GM19328 (cell line): ENCODE data around the gene ZNF841.
"Not testable (repeated sequence)": the region's sequence is repeated elsewhere in the genome, so short reads cannot be mapped to it uniquely, and the experiment has no call there.

Experiments used
- ATAC-seq: cut with Tn5 transposase; IDR thresholded peaks from one replicate; pipeline ENCODE4 v1.9.1; 2021; ENCODE audit warnings: mild to moderate bottlenecking, moderate library complexity; ENCODE audit not compliant: unreplicated experiment

ZNF841 gene

DNA sequence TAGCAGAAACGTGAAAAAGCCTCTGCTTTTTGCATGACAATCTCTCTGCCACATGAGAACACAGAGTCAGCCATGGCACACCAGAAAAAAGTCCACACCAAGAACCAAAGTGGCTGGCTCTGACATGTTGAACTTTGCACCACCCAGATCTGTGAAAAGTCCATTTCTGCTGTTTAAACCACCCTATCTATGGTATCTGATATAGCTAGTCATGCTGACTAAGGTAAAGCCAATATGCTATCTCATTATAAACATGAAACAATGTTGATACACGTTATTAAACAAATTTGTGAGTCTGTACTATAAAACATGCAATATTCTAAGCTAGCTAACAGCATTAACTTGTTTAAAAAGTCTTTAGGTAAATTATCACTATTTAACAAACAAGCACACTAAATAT lies 25.9 kb downstream of the ZNF841 start:
- no peak for ATAC-seq

DNA sequence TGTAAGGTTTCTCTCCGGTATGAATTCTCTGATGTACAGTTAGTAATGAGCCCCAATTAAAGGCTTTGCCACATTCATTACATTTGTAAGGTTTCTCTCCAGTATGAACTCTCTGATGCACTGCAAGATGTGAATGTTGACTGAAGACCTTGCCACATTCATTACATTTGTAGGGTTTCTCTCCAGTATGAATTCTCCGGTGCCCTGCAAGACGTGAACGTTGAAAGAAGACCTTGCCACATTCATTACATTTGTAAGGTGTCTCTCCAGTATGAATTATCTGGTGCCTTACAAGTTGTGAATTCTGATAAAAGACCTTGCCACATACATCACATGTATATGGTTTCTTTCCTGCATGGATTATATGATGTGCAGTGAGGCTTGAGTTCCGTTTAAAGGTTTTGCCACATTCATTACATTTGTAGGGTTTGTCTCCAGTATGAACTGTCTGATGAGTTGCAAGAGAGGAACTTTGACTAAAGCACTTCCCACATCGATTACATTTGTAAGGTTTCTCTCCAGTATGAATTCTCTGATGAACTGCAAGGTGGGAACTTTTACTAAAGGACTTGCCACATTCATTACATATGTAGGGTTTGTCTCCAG lies 29.2 kb downstream of the ZNF841 start:
- ATAC-seq = no peak

GRCh38 chr19:52065399-52065798 lies 30.2 kb downstream of the ZNF841 start:
- no peak for ATAC-seq

DNA sequence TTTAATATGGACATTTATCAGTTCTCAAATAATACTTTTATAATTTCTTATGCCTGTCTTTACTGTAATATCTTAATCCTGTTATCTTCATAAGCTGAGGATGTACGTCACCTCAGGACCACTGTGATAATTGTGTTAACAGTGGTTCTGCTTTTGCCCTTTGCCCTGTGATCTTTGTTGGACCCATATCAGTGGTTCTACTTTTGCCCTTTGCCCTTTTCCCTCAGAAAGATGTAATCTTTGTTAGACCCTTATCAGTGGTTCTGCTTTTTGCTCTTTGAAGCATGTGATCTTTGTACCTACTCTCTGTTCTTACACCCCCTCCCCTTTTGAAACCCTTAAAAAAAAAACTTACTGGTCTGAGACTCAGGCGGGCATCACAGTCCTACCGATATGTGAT lies 39.1 kb downstream of the ZNF841 start:
- not testable (repeated sequence) for ATAC-seq

GRCh38 chr19:52051736-52052135 lies 43.8 kb downstream of the ZNF841 start:
- not testable (repeated sequence) for ATAC-seq

GRCh38 chr19:52048555-52049501 lies 46.7 kb downstream of the ZNF841 start, which contains the start of gene ZNF432:
ZNF432 (minus strand) TSS chr19:52048838; CDS start chr19:52046868, 1,970 bp downstream.
- ATAC-seq = peak; percentile 65

- ATAC-seq = no peak
Measured at GRCh38 chr19:52039169-52039568, 56.4 kb downstream of the ZNF841 start.

DNA sequence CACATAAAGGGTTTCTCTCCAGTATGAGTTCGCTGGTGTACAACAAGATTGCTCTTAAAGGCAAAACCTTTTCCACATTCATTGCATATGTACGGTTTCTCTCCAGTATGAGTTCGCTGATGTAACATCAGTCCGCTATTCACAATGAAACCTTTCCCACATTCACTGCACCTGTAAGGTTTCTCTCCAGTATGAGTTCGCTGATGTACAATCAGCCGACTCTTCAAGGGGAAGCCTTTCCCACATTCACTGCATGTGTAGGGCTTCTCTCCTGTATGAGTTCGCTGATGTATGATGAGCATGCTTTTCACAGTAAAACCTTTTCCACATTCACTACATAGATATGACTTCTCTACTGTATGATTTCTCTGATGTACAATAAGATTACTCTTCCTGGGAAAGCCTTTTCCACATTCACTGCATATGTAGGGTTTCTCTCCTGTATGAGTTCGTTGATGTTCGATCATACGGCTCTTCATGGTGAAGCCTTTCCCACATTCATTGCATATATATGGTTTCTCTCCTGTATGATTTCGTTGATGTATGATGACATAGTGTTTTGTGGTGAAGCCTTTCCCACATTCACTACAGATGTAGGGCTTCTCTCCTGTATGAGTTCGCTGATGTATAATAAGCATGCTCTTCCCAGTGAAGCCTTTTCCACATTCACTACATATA lies 61.4 kb downstream of the ZNF841 start:
- ATAC-seq = no peak

DNA sequence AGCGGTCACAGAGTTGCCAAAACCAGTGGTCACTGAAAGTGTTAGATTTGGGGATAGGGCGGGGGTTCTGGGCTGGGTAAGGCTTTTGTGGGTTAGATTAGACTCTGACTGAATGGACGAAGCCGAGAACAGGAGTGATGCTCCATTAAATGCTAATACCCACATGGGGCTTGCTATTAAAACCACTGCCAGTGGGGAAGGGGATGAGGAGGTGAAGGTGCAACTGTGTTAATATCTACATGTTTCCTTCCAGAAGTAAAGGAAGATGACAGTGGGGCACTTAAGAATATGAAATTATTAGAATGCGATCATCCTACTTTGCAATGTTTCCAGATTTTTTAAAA lies 66.8 kb downstream of the ZNF841 start:
- ATAC-seq = no peak

DNA sequence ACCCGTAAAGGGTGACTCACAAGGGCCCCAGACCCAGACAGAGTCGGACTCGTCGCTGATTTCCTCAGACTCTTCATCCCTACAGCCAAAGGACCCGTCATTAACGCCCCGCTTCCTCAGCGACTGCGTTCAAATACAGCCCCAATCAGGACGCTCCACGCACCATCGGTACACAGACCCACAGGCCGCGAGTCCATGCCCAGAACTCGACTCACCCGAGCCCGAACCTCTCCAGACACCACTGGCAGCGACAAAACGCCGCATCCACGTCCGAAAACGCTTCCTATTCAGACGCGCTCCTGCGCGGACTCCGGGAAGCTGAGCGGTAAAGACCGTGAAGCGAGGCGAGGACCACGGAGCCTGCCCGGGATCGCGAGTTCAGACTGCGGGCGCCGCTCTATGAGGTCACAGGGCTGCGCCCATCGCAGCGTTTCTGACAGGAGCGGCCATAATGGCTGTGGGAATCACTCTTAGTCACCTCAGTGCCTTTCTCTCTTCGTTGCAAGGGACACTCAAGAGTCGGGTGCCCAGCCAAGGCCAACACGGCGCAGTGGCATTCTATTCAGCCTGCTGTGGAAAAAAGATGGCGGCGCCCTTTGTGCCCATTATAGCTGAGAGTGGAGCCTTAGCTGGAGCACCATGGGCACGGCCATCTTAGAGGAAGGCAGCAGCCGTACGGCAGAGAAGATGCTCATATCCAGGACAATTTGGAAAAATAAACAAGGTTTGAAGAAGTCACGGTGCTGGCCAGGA lies 67.4 kb downstream of the ZNF841 start, which contains the start of gene ZNF614:
Gene ZNF614 (minus strand): TSS at position 353 of the 753 bp plus-strand sequence. CDS start 2,634 bp downstream, outside the sequence.
- peak; percentile 87 for ATAC-seq

DNA sequence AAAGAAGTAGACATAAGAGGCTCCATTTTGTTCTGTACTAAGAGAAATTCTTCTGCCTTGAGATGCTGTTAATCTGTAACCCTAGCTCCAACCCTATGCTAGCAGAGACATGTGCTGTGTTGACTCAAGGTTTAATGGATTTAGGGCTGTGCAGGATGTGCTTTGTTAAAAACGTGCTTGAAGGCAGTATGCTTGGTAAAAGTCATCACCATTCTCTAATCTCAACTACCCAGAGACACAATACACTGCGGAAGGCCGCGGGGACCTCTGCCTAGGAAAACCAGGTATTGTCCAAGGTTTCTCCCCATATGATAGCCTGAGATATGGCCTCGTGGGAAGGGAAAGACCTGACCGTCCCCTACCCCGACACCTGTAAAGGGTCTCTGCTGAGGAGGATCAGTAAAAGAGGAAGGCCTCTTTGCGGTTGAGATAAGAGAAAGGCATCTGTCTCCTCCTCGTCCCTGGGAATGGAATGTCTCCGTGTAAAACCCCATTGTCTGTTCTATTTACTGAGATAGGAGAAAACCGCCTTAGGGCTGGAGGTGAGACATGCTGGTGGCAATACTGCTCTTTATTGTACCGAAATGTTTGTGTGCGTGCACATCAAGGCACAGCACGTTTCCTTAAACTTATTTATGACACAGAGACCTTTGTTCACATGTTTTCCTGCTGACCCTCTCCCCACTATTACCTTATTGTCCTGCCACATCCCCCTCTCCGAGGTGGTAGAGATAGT lies 69.1 kb downstream of the ZNF841 start:
- ATAC-seq = not testable (repeated sequence)

GRCh38 chr19:52024478-52024877 lies 71.1 kb downstream of the ZNF841 start:
- not testable (repeated sequence) for ATAC-seq

DNA sequence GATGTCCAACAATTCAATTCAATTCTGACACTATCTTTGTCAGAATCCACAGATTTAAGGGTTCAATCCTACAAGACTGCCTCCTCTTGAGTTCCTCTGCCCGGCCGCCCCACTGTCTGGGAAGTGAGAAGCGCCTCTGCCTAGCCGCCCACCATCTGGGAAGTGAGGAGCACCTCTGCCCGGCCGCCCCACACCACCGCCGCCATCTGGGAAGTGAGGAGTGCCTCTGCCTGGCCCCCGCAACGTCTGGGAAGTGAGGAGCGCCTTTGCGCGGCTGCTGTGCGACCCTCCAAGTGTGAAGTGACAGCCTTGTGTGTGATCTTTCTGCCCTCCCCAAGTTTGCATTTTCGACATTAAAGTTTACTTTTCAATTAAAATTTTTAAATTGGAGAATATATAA lies 73.4 kb downstream of the ZNF841 start:
- ATAC-seq = no peak

DNA sequence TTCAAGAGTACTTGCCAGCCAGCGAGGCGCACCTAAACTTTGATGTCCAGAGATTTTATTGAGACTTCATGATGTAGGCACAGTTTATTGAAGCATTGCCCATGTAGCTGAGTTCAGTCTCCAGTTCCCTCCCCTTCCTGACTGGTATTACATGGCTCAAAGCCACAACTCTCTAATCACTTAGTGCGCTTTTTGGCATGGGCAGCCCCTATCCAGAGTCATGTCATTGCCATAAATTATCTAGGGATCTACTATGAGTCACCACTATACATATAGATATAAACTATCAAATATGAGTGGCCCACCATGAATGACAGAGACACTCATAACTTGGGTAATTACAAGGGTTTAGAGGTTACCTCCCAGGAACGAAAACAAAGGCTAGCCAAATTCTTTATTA lies 75.1 kb downstream of the ZNF841 start:
- ATAC-seq = no peak
